EH (cell line): ENCODE data around the gene SLC35B2.
"Not testable (repeated sequence)": the region's sequence is repeated elsewhere in the genome, so short reads cannot be mapped to it uniquely, and the experiment has no call there.

Experiments
- DNase-seq: peaks from one replicate; pipeline ENCODE4 v3.0.0-alpha.2; 2015; ENCODE audit warnings: low read depth

The SLC35B2 gene

GRCh38 chr6:44234101-44235025, 23.0 kb downstream of the SLC35B2 start:
- peak; percentile 80 for DNase-seq

GRCh38 chr6:44233567-44234100, 23.7 kb downstream of the SLC35B2 start:
- no peak for DNase-seq

- DNase-seq, result no peak
Measured at GRCh38 chr6:44232676-44233566, 24.4 kb downstream of the SLC35B2 start.

- DNase-seq, result not testable (repeated sequence)
Measured at GRCh38 chr6:44231426-44231825, 25.9 kb downstream of the SLC35B2 start.

GRCh38 chr6:44230034-44230675, 27.2 kb downstream of the SLC35B2 start:
- DNase-seq, result no peak

- DNase-seq, result no peak
Measured at GRCh38 chr6:44229376-44230033, 27.8 kb downstream of the SLC35B2 start.

- DNase-seq, result no peak
Measured at GRCh38 chr6:44228836-44229235, 28.5 kb downstream of the SLC35B2 start.

GRCh38 chr6:44228433-44228832, 28.9 kb downstream of the SLC35B2 start:
- no peak for DNase-seq

- no peak for DNase-seq
Measured at GRCh38 chr6:44228031-44228430, 29.3 kb downstream of the SLC35B2 start.

GRCh38 chr6:44227148-44227793, 30.1 kb downstream of the SLC35B2 start:
- no peak for DNase-seq

- no peak for DNase-seq
Measured at GRCh38 chr6:44226368-44227147, 30.8 kb downstream of the SLC35B2 start.

- no peak for DNase-seq
Measured at GRCh38 chr6:44225579-44226325, 31.6 kb downstream of the SLC35B2 start.

GRCh38 chr6:44224965-44225305, 32.4 kb downstream of the SLC35B2 start:
- no peak for DNase-seq

- DNase-seq, result peak; percentile 40
Measured at GRCh38 chr6:44224029-44224964, 33.0 kb downstream of the SLC35B2 start.

- DNase-seq, result peak; percentile 66
Measured at GRCh38 chr6:44223319-44224028, 33.9 kb downstream of the SLC35B2 start, which contains the start of gene SLC29A1. Gene SLC29A1, plus strand, starts transcription at chr6:44223595. Its CDS starts 3,719 bp downstream, at chr6:44227314.

GRCh38 chr6:44222486-44223318, 34.6 kb downstream of the SLC35B2 start:
- DNase-seq, result no peak

- no peak for DNase-seq
Measured at GRCh38 chr6:44221961-44222335, 35.4 kb downstream of the SLC35B2 start.
